GM19328 (cell line): ENCODE results near the gene AGBL4.

Experiments used
- ATAC-seq: cut with Tn5 transposase; IDR thresholded peaks from one replicate; pipeline ENCODE4 v1.9.1; 2021; ENCODE audit warnings: mild to moderate bottlenecking, moderate library complexity; ENCODE audit not compliant: unreplicated experiment

Gene AGBL4

DNA sequence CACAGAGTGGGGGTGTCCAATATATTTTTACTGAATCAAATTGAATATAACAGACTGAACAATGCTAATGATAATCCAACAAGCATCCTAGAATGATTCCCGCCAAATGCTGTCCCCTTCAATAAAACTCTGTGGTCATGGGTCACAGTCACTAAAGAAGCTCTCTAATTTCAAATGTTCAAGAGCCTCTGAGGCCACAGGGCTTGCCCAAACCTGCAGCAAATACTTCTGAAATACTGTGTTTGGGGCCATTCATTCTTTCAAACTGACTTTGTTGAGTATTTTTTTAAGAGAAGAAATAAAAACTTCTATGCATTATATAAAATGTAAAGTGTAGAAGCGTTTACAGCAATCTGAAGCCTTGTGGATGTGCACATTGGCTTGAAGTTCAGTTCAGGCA, 1239.5 kb downstream of the AGBL4 start:
- no peak for ATAC-seq

DNA sequence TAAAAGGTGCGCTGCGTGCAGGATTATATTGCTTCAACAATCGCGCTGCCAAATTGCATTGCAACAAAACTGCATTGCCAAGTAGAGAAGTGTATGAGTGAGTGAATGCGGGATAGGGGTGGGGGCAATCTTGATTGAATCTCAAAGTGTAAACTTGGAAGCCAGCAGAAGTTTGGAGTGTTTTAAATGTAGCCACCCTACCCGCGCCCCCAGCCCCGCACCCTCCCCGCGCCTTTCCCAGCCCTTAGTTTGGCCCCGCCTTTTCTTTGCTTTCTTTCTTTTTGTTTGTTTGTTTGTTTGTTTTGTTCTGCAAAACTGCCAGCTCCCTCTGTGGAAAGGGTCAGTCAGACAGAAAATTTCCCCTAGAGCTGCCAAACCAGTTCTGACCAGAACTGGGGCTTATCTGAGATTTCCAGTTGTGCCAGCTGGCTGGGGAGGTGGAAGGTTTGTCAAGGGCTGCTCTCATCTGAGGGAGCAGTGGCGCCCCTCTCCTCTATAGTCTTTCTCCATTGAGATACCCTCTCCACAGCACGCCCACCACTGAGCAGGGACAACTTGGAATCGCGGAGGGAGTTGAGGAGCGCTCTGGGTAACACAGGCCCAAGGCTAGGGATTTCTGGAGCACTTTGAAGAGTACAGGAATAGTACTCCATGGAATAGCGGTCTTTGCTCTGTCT, 1246.4 kb downstream of the AGBL4 start:
- no peak for ATAC-seq

DNA sequence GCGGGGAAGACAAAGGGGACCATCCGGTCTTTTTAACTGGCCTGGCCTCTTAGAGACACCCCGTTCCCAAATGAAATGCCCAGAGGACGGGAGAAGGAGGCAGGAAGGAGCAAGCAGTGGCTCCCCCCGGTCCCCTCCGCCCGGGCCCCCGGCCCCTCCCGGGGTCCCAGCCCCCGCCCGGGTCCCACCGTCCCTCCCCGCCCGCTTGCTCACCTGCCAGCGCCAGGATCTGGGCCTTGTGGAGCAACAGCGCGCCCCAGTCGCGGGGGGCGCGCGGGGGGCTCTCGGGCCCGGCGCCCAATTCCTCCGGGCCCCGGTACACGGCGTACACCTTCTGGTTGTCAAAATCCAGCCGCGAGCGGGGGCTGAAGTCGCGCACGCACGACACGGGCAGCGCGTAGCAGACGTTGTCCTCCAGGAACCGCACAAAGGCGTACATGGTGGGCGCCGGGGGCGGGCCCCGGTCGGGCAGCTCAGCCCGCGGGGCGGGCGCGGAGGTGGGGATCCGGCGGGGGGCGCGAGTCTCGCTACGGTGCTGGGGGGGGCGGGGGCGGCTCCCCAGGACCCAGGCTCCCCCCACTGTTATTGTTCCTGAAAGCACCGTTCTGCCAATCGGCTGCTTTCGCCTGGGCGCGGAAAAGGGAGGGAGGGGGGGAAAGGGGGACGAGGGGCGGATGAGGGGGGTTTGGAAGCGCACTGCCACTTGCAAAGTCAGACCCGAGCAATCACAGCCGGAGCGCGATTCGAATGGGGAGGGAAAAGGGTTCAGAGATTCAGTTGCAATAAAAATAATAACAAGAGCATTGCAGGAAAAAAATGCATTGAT, 1247.1 kb downstream of the AGBL4 start, which contains the start of gene BEND5:
BEND5 (minus strand) TSS at position 499 of the 826 bp plus-strand sequence; CDS start at position 439, 60 bp downstream.
- no peak for ATAC-seq

GRCh38 chr1:48775831-48776392, 1247.8 kb downstream of the AGBL4 start:
- no peak for ATAC-seq

DNA sequence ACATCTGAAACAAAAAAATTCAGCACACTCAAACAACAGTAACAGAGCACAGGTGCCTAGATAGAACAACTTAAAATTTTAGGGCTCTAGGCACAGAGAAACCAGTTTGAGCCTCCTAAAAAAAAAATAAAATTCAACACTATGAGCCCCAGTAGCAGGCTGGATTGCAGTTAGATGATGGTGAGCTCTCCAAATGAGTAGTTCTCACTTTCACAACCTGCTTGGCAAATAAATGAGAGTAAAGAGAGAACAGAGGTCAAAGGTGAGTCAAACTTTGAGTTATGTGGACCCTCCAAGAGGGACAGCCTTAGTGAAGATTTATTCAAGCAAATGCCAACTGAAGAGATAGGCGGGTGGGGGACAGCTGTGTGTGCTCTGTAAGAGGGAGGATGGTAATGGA, 1250.6 kb downstream of the AGBL4 start:
- no peak for ATAC-seq

DNA sequence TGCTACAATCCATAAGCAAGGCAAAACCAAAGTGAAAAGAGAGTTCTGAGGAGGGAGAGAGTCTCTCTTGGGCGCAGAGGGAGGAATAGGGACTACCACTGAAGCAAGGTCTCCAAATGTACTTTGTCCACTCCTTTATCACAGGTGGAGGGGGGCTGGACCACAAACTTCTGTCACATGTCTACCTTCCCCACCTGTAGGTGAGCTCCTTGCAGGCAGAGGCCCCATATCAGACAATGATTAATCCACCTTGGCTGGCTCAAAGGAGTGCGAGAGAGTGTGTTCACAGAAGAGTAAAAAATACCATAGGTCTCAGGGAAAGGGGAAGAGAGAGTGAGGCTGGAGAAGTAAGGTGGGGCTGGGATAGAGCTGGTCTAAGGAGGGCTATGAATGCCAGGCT, 1251.5 kb downstream of the AGBL4 start:
- no peak for ATAC-seq

- ATAC-seq = no peak
Measured at GRCh38 chr1:48771561-48771960, 1252.2 kb downstream of the AGBL4 start.

GRCh38 chr1:48767975-48768510, 1255.7 kb downstream of the AGBL4 start:
- ATAC-seq = no peak

DNA sequence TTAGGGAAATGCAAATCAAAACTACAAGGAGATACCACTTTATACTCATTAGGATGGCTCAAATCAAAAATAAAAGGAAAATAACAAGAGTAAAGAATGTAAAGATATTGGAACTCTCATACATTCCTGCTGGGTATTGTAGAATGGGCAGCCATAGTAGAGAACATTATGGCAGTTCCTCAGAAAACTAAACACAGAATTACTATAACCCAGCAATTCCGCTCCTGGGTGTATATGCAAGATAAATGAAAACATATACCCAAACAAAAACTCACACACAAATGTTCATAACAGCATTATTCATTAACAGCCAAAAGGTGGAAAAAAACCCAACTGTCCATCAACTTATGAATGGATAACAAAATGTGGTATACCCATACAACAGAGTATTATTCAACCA, 1258.4 kb downstream of the AGBL4 start:
- ATAC-seq = no peak

GRCh38 chr1:48761986-48762385, 1261.8 kb downstream of the AGBL4 start:
- ATAC-seq = no peak

DNA sequence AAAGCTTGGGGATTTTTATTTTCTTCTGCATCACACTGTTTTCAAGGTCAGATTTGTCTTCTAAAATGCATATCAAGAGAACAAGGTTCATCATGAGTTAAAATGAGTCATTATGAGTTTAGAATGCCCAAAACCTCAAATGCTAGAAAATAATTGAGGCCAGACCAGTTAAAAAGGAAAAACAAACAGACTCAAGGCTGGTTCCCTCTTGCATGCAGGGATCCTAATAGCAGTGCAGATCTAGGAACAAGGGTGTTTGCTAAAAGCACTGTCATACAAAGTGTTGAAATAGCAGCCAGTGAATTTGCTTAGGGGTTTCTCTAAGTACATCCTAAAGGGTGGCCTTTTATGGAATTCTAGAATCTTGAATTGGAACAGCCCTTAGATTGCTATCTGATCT, 1262.3 kb downstream of the AGBL4 start:
- no peak for ATAC-seq

DNA sequence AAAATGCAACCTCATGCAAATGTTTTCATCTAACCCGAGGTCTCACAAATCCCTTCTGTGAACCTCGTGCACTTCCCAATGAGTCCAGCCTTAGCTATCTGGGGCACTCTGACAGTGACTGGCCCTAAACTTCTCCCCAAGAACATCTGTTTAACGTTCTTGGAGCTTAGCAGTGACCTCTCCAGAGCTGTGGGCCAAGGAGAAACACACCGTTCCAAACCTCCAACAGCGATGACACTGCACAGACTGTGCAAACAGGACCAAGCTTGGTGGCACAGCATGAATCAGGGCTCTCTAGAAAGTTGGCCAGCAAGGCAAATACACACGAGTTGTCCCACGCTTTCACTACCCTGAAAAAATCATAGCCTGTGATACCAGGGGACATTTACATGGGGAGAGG, 1262.9 kb downstream of the AGBL4 start:
- ATAC-seq = no peak

DNA sequence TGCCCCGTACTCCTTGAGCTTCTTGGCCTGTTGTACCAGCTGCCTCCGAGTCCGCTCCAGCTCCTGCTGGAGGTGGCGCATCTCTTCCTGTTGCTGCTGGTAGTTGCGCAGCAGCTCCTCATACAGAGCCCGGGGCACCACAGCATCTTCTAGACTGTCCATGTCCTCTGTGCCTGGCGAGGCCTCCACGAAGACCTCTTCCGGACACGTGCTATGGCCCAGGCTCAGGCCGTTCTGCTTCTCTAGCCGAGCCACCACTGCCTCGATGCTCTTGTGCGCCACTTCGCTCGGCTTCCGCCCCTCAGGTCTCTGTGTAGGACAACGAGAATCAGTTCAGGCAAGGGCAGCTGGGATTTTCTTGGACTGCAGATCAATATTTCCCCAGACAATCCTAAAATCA, 1264.8 kb downstream of the AGBL4 start:
- ATAC-seq = no peak

GRCh38 chr1:48757363-48757762, 1266.4 kb downstream of the AGBL4 start:
- ATAC-seq = peak; percentile 50

DNA sequence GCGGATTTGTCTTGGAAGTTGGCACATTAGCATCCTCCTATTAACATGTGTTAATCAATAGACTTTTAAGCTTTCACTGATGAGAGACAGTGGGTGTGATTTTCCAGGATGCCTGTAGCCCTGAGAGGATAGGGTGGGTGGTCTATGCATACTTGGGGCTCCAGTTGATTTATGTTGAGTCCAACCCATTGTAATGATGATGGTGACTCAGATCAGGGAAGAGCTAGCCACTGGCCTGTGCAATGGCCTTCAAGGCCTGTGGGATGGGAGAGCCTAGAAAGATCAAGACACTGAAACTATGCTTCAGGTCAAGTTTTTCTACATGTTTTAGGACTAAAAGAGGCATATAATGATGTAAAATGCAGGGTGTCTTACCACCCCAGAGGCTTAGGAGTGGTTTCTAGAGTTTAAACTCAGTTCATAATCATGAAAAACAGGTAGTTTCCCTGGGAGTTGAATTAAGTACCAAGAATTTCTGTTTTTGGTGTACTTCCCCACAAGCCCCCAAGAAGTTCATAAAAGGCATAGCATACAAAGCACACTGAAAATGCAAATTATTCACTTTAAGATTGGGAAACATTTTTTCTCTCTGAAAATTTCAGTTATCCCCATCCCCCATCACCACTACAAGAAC, 1267.0 kb downstream of the AGBL4 start:
- ATAC-seq = no peak

GRCh38 chr1:48753293-48753692, 1270.5 kb downstream of the AGBL4 start:
- ATAC-seq = no peak

- peak; percentile 92 for ATAC-seq
Measured at GRCh38 chr1:48750109-48750508, 1273.6 kb downstream of the AGBL4 start.

- no peak for ATAC-seq
Measured at GRCh38 chr1:48749068-48749467, 1274.7 kb downstream of the AGBL4 start.

DNA sequence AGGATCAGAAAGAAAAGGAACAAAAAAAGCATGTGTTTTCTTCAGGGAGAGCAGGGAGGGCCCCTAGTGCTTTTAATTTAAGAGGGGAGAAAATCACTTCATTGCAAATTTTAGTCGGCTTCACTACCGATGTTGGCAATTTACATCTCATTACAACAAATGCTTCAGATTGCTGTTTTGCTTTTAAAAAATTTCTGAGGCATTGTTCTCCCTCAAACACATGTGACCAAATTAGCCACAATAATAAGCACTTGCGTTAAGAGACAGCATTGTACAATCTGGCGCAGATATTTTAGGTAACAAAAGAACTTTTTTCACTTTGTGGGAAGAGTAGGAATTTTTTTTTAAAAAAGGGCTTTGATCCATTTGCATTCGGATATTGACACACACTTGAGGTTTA, 1276.8 kb downstream of the AGBL4 start:
- ATAC-seq = no peak

DNA sequence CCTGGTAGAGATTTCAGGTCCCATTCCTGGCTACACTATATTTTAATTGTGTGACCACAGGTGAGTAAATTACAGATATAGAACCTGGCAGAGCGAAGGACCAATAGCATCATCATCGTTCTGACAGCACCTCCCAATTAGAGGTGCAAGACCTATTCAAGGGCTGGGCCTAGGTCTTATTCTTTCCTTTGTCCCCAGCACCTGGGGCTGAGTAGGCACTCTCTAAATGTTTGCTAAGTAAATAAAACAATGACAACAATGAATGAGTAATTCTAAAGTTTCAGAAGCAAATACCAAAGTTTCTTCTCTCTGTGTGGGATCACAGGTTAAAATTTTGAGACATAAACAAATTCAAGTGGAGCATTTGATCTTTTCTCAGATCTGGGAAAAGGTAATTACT, 1279.7 kb downstream of the AGBL4 start:
- no peak for ATAC-seq

DNA sequence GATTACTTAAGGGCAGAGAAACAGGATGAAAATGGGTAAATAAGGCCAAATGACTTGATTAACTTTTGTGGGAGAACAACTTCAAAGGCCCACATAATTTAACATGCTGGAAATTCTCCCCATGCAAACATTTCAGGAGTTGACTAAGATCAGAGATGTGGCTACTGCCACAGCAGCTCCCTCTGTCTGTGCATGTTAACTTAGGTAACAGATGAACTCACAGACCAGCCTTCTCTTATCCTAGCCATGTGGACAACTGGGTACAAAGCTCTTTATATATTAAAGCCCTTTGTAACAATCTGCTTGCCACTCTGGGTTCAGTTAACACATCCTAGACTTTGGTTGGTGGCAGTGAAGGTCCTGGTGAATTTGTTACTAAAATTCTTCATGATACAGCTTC, 1280.3 kb downstream of the AGBL4 start:
- ATAC-seq = no peak
